ENCODE data around the gene FAM219A. TPM values are rescaled to one million over a fixed set of nuclear protein-coding genes. Genes with fewer than 3 reads are reported as not detected.
"Not testable (repeated sequence)": the region's sequence is repeated elsewhere in the genome, so short reads cannot be mapped to it uniquely, and the experiment has no call there.

Gene FAM219A
- total RNA-seq, 1 experiment from 2014 or later: 3.7 TPM

- H3K4me1 ChIP-seq (ENCODE audit: low read length): not testable (repeated sequence)
Observed at GRCh38 chr9:34438465-34438864, 19.9 kb downstream of the FAM219A start.

GRCh38 chr9:34437926-34438307 is 20.5 kb downstream of the FAM219A start:
- H3K27ac ChIP-seq (ENCODE audit: low read length); H3K27me3 ChIP-seq (ENCODE audit: low read length); H3K36me3 ChIP-seq (ENCODE audit: insufficient read depth, low read length); H3K9ac ChIP-seq (ENCODE audit: low read length); H3K4me1 ChIP-seq (ENCODE audit: low read length); H3K9me2 ChIP-seq (replicated peaks; ENCODE audit: insufficient read depth, low read length); H3K9me3 ChIP-seq (ENCODE audit: low read length); H3K79me2 ChIP-seq (ENCODE audit: low read length); H4K20me1 ChIP-seq (ENCODE audit: insufficient read depth, low read depth, low read length); DNase-seq; H3K4me3 ChIP-seq (ENCODE audit: low read length); H3K4me2 ChIP-seq (ENCODE audit: low read depth, low read length, poor library complexity, severe bottlenecking); H2AFZ ChIP-seq (ENCODE audit: low read length): not testable (repeated sequence)

More at GRCh38 chr9:34438465-34438864, 19.9 kb downstream of the FAM219A start:
- H3K9ac ChIP-seq (ENCODE audit: low read length); DNase-seq; H3K9me2 ChIP-seq (replicated peaks; ENCODE audit: insufficient read depth, low read length); H2AFZ ChIP-seq (ENCODE audit: low read length); H3K36me3 ChIP-seq (ENCODE audit: insufficient read depth, low read length); H3K9me3 ChIP-seq (ENCODE audit: low read length); H3K4me3 ChIP-seq (ENCODE audit: low read length); H3K79me2 ChIP-seq (ENCODE audit: low read length); H3K27ac ChIP-seq (ENCODE audit: low read length); H3K4me2 ChIP-seq (ENCODE audit: low read depth, low read length, poor library complexity, severe bottlenecking); H3K27me3 ChIP-seq (ENCODE audit: low read length); H4K20me1 ChIP-seq (ENCODE audit: insufficient read depth, low read depth, low read length): not testable (repeated sequence)

DNA sequence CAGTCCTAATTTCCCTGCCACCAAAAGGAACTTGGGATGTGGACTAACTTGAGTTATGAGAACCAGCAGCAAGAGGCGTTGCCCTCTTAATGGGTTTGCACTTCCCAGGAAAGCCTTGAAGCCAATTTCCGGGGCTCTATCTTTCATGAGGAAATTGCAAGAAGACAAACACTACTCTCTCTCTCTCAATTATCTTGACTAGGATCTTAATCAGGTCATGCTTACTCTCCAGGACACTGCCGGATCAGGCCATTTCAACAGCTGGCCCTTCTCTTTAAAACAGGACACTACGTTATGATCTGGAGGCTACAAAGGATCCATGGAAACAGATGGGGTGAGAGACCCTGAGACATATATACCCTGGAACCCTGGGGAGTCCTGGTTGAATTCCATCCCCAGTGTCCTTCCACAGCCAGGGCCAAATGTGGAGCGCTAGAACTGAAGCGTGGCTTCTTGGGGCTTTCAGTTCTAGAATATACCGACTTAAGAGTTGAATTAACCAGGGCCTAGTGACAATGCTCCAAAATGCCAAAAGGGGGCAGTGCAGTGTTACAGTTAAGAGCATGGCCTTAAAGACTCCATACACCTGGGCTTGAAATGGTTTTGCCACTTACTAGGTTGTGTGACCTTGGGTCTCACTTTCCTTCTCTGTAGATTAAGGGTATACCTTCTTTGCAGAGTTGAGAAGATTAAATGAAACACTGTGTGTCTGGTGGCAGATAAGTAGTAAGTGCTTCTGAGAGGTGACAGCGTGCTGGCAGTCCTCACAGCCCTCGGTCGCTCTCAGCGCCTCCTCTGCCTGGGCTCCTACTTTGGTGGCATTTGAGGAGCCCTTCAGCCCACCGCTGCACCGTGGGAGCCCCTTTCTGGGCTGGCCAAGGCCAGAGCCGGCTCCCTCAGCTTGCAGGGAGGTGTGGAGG is 21.1 kb downstream of the FAM219A start:
- H3K27me3 ChIP-seq (ENCODE audit: low read length): no peaks in the 10 kb centered on the region
- H3K4me3 ChIP-seq (ENCODE audit: low read length): no peak overlapping the region
- H3K79me2 ChIP-seq (ENCODE audit: low read length): no peaks in the 10 kb centered on the region
- H3K9me3 ChIP-seq (ENCODE audit: low read length): no peaks in the 10 kb centered on the region
- no peak overlapping the region for H3K4me2 ChIP-seq (ENCODE audit: low read depth, low read length, poor library complexity, severe bottlenecking)
- H3K4me1 ChIP-seq (ENCODE audit: low read length): peaks cover 5% of the 10 kb centered on the region; the same call in 1 of the 2 replicates
- H4K20me1 ChIP-seq (ENCODE audit: insufficient read depth, low read depth, low read length): peaks cover 8% of the 10 kb centered on the region; the same call in 1 of the 2 replicates
- H2AFZ ChIP-seq (ENCODE audit: low read length): no peak overlapping the region
- no peaks in the 10 kb centered on the region for H3K36me3 ChIP-seq (ENCODE audit: insufficient read depth, low read length)
- H3K27ac ChIP-seq (ENCODE audit: low read length): no peak overlapping the region
- H3K9me2 ChIP-seq (replicated peaks; ENCODE audit: insufficient read depth, low read length): no peaks in the 10 kb centered on the region
- peak; percentile 94 for DNase-seq
- H3K9ac ChIP-seq (ENCODE audit: low read length): no peak overlapping the region

DNA sequence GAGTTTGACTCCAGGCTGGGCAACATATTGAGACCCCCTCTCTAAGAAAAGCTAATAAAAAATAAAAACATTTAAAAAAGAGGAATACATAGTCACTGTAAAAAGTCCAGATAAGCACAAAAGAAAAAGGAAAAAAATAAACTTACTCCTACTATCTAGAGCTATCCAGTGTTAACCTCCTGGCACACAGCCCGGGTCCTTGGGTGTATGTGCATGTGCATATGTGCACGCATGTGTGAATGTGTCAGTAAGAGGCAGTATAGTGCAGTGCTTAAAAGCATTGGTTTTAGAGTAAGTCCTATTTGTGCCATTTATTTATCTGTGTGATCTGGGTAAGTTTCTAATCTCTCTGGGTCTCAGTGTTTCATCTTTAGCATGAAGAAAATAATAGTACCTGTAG is 26.7 kb downstream of the FAM219A start:
- H3K79me2 ChIP-seq (ENCODE audit: low read length): no peaks in the 10 kb centered on the region
- no peak overlapping the region for H2AFZ ChIP-seq (ENCODE audit: low read length)
- no peak overlapping the region for H3K4me3 ChIP-seq (ENCODE audit: low read length)
- peaks cover 2% of the 10 kb centered on the region; the same call in 1 of the 2 replicates for H3K4me1 ChIP-seq (ENCODE audit: low read length)
- H3K36me3 ChIP-seq (ENCODE audit: insufficient read depth, low read length): no peaks in the 10 kb centered on the region
- no peak overlapping the region for H3K4me2 ChIP-seq (ENCODE audit: low read depth, low read length, poor library complexity, severe bottlenecking)
- no peak overlapping the region for H3K9ac ChIP-seq (ENCODE audit: low read length)
- no peaks in the 10 kb centered on the region for H3K27me3 ChIP-seq (ENCODE audit: low read length)
- H3K9me2 ChIP-seq (replicated peaks; ENCODE audit: insufficient read depth, low read length): no peaks in the 10 kb centered on the region
- no peak overlapping the region for H3K27ac ChIP-seq (ENCODE audit: low read length)
- H3K9me3 ChIP-seq (ENCODE audit: low read length): no peaks in the 10 kb centered on the region
- DNase-seq: no peak
- H4K20me1 ChIP-seq (ENCODE audit: insufficient read depth, low read depth, low read length): peaks cover 21% of the 10 kb centered on the region

- H3K9ac ChIP-seq (ENCODE audit: low read length): no peak overlapping the region
- no peaks in the 10 kb centered on the region for H3K36me3 ChIP-seq (ENCODE audit: insufficient read depth, low read length)
- H3K4me2 ChIP-seq (ENCODE audit: low read depth, low read length, poor library complexity, severe bottlenecking): no peak overlapping the region
- H3K27ac ChIP-seq (ENCODE audit: low read length): no peak overlapping the region
- H3K27me3 ChIP-seq (ENCODE audit: low read length): no peaks in the 10 kb centered on the region
- DNase-seq: peak; percentile 79
- no peaks in the 10 kb centered on the region for H3K9me3 ChIP-seq (ENCODE audit: low read length)
- H4K20me1 ChIP-seq (ENCODE audit: insufficient read depth, low read depth, low read length): peaks cover 26% of the 10 kb centered on the region
- H2AFZ ChIP-seq (ENCODE audit: low read length): no peak overlapping the region
- no peak overlapping the region for H3K4me3 ChIP-seq (ENCODE audit: low read length)
- no peaks in the 10 kb centered on the region for H3K4me1 ChIP-seq (ENCODE audit: low read length)
- H3K79me2 ChIP-seq (ENCODE audit: low read length): no peaks in the 10 kb centered on the region
- H3K9me2 ChIP-seq (replicated peaks; ENCODE audit: insufficient read depth, low read length): no peaks in the 10 kb centered on the region
Observed at GRCh38 chr9:34430843-34431437, 27.4 kb downstream of the FAM219A start.

DNA sequence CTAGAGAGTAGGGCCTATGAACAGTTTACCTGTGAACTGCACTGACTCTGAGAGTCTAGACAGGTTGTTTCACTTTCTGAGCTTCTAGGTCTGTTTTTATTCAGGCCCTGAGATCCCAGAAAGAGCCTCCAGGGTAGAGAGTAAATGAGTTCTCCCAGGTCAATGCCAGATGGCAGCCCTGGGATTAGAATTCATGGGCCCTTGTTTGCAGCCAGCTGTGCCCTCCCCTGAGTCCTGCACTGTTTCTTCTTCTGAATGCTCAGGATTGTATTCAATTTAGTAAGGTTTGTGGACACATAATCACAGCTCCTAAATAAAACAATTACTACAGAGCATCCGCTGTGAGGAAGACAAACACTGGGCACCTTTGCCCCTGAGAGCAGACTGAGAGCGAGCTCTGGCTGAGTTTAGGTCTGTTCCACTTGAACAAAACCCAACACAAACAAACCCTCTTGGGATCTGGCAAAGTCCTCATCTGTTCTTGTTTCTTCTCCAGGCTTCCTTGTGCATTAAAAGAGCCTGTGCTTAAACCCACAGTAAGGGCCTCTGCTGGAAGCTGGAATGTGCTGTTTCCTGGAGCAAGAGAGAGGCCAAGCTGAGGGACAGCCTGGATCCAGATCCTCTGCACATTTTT is 29.9 kb downstream of the FAM219A start:
- no peaks in the 10 kb centered on the region for H3K4me1 ChIP-seq (ENCODE audit: low read length)
- no peaks in the 10 kb centered on the region for H3K36me3 ChIP-seq (ENCODE audit: insufficient read depth, low read length)
- no peaks in the 10 kb centered on the region for H3K9me2 ChIP-seq (replicated peaks; ENCODE audit: insufficient read depth, low read length)
- no peak overlapping the region for H3K27ac ChIP-seq (ENCODE audit: low read length)
- no peak for DNase-seq
- H3K9me3 ChIP-seq (ENCODE audit: low read length): no peaks in the 10 kb centered on the region
- H3K27me3 ChIP-seq (ENCODE audit: low read length): no peaks in the 10 kb centered on the region
- no peak overlapping the region for H3K4me3 ChIP-seq (ENCODE audit: low read length)
- no peak overlapping the region for H3K9ac ChIP-seq (ENCODE audit: low read length)
- no peak overlapping the region for H3K4me2 ChIP-seq (ENCODE audit: low read depth, low read length, poor library complexity, severe bottlenecking)
- H3K79me2 ChIP-seq (ENCODE audit: low read length): no peaks in the 10 kb centered on the region
- no peak overlapping the region for H2AFZ ChIP-seq (ENCODE audit: low read length)
- peaks cover 32% of the 10 kb centered on the region for H4K20me1 ChIP-seq (ENCODE audit: insufficient read depth, low read depth, low read length)

DNA sequence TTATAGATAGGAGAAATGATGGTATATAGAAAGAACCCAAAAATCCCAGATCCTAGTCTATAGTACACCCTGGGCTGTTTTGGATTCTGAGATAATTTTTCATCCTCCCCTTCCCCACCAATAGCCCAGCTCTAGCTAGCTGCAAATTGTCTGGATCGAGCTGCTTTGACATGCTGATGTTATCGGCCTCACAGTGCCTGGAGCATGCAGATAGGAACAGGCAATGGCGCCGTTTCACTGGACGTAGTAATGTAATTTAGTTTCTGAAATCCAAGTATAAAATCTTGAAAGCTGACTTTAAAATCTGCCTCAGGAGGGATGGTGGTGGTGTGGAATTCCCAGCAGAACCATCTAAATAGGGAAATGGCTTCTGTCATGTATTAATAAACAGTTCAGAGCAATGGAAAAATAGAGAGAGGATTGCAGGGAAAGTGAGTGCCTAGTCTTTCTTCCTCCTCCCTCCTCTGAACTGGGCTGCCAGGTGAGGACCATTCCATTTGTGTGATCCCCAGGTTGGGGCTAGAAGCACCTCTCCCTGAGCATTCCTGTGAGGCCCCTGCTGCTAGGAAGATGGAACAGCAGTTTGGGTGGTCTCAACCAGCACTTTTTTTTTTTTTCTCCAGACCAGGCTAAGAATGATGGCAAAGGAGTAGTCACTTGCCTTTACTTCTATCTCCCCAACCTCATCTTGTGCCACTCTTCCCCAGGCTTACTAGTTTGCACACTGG is 31.9 kb downstream of the FAM219A start:
- Histone ChIP-seq H4K20me1 (ENCODE audit: insufficient read depth, low read depth, low read length) (peaks cover 36% of the 10 kb centered on the region), H3K4me1 (ENCODE audit: low read length) (no peaks in the 10 kb centered on the region), H3K27me3 (ENCODE audit: low read length) (no peaks in the 10 kb centered on the region), H3K79me2 (ENCODE audit: low read length) (no peaks in the 10 kb centered on the region), H3K36me3 (ENCODE audit: insufficient read depth, low read length) (no peaks in the 10 kb centered on the region), H3K4me3 (ENCODE audit: low read length) (no peak overlapping the region), H3K9me2 (replicated peaks; ENCODE audit: insufficient read depth, low read length) (no peaks in the 10 kb centered on the region), H3K27ac (ENCODE audit: low read length) (no peak overlapping the region), H2AFZ (ENCODE audit: low read length) (no peak overlapping the region), H3K9ac (ENCODE audit: low read length) (no peak overlapping the region), H3K4me2 (ENCODE audit: low read depth, low read length, poor library complexity, severe bottlenecking) (no peak overlapping the region), H3K9me3 (ENCODE audit: low read length) (no peaks in the 10 kb centered on the region)
- no peak for DNase-seq

Measured in Karpas-422 (cell line).